Mesothelial cell of epicardium (in vitro differentiated cells): ENCODE results near the gene ARHGEF19. TPM values are rescaled to one million over a fixed set of nuclear protein-coding genes. Genes with fewer than 3 reads are reported as not detected.
A peak's percentile ranks its signal among the peaks of the same experiment; 100 is the strongest.

Experiments used
- DNase-seq, 2 experiments: peaks; one replicate each; pipeline ENCODE4 v3.0.0; 2021; ENCODE audit warnings: low spot score in 2 of 2; ENCODE audit not compliant: unreplicated experiment in 2 of 2
- H3K27ac Mint-ChIP-seq: 2 replicates; pipeline ENCODE4 v1.8.0; 2021; ENCODE audit warnings: mixed read lengths
- H3K27me3 Mint-ChIP-seq: 2 replicates; pipeline ENCODE4 v1.8.0; 2021; ENCODE audit warnings: low read depth, mixed read lengths
- H3K36me3 Mint-ChIP-seq: 2 replicates; pipeline ENCODE4 v1.8.0; 2021; ENCODE audit warnings: mixed read lengths
- H3K4me1 Mint-ChIP-seq: 2 replicates; pipeline ENCODE4 v1.8.0; 2021; ENCODE audit warnings: mixed read lengths
- H3K4me3 Mint-ChIP-seq: 2 replicates; pipeline ENCODE4 v1.8.0; 2021; ENCODE audit warnings: mild to moderate bottlenecking, moderate library complexity, mixed read lengths
- H3K9me3 Mint-ChIP-seq: 2 replicates; pipeline ENCODE4 v1.8.0; 2021; ENCODE audit warnings: mixed read lengths
- total RNA-seq: library from RNA; stranded (reverse); gene quantifications from 3 replicates; pipeline ENCODE4 v1.2.1, GENCODE V29; 2021
- TF ChIP-seq, protein P1 (sequence below): fragments of 200-600 bp; sonication (generic); IDR thresholded peaks from one replicate; pipeline ENCODE4 v1.5.0; 2021; ENCODE audit warnings: antibody characterized with exemption; ENCODE audit not compliant: unreplicated experiment

Gene ARHGEF19
- total RNA-seq, 1 donor from 2014 or later: 86.6 TPM

DNA sequence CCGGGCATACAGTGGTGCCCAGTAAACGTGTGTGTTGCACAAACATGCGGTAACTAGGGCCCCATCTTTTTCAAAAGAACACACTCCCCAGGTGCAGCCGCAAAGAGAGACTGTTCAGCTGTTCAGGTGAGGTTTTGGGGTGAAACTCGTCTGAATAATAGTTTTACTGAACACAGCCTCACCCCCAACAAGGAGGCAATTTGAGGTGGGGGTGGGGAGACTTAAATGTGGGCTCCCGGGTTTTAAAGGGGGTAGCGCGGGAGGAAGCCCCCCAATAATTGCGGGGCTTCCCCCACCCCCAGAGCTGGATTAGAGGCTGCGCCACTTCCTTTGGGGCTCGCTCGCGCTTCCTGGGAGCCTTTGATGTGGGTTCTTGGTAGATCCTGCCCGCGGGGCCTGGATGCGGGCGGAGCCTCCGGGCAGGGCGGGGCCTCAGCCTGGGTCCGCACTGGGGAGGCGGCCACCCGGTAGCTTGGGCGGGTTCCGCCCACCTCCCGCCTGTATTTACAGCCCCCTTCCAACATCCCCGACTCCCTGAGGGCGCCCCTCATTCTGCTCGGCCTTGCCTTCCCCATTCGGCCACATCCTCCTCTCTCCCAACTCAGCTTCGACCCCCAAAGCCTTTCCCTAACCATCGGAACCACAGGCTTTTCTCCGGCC lies 50.2 kb downstream of the ARHGEF19 start:
- TF ChIP-seq, protein P1, sequence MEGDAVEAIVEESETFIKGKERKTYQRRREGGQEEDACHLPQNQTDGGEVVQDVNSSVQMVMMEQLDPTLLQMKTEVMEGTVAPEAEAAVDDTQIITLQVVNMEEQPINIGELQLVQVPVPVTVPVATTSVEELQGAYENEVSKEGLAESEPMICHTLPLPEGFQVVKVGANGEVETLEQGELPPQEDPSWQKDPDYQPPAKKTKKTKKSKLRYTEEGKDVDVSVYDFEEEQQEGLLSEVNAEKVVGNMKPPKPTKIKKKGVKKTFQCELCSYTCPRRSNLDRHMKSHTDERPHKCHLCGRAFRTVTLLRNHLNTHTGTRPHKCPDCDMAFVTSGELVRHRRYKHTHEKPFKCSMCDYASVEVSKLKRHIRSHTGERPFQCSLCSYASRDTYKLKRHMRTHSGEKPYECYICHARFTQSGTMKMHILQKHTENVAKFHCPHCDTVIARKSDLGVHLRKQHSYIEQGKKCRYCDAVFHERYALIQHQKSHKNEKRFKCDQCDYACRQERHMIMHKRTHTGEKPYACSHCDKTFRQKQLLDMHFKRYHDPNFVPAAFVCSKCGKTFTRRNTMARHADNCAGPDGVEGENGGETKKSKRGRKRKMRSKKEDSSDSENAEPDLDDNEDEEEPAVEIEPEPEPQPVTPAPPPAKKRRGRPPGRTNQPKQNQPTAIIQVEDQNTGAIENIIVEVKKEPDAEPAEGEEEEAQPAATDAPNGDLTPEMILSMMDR: no peak
- H3K27ac Mint-ChIP-seq: peak overlapping the region; percentile 10
- no peaks in the 10 kb centered on the region for H3K36me3 Mint-ChIP-seq
- DNase-seq: no peak
- H3K9me3 Mint-ChIP-seq: no peaks in the 10 kb centered on the region
- H3K4me1 Mint-ChIP-seq: peaks cover 50% of the 10 kb centered on the region
- peak overlapping the region; percentile 43 for H3K4me3 Mint-ChIP-seq
- no peaks in the 10 kb centered on the region for H3K27me3 Mint-ChIP-seq

DNA sequence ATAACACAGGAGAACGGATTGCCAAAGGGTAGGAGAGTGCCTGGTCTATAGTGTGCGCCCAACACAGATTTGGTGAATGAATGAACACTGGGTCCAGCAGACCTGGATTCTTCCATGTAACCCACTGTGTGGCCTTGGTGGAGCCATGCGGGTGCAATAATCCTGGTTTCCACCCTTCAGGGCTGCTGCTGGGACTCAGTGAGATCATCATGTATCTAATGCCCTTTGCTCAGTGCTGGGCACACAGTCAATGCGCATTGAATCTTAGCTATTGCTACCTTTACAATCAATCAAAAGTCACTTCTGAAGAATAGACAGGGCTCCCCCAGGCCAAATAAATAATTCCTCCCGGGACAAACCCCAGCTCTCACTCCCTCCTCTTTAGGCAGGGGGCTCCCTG lies 50.7 kb downstream of the ARHGEF19 start:
- Mint-ChIP-seq H3K4me3 (no peak overlapping the region), H3K9me3 (no peaks in the 10 kb centered on the region), H3K27me3 (no peaks in the 10 kb centered on the region), H3K36me3 (no peaks in the 10 kb centered on the region), H3K4me1 (peaks cover 50% of the 10 kb centered on the region), H3K27ac (peak overlapping the region; percentile 10)
- TF ChIP-seq, protein P1: no peak
- no peak for DNase-seq

DNA sequence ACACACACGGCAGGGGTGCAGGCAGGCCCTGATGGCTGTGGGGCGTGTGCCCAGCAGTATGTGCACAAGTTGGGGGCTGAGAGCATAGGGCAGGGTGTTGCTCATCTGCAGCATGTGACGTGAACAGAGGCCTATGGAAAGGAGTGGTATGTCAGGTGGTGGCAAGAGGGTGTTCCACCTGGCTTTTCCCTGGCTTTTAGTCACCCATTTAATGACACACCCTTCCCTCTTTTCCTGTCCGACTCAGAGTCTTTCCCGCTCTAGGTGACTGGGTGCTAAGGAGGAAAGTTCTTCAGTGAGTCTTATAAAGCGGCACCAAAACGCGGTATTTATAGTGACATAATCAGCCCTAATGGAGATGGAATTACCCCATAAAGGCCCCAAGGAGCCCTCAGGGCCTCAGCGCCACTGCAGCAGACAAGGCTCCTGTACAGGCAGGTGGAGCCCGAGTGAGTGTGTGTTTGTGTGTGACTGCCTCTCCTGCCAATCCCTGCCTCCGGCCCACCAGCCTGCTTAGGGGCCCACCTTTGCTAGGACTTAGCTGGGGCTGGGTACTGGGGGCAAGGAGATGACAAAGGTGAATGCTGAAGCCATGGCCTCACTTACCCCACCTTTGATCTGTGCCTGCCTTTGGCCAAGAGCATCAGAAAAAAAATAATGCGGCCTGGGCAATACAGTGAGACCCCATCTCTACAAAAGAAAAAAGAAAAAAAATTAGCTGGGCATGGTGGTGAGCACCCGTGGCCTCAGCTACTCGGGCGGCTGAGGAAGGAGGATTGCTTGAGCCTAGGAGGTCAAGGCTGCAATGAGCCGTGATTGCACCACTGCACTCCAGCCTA lies 53.2 kb downstream of the ARHGEF19 start:
- H3K4me1 Mint-ChIP-seq: peaks cover 36% of the 10 kb centered on the region
- no peak for DNase-seq
- TF ChIP-seq, protein P1: no peak
- peak overlapping the region; percentile 68 for H3K27ac Mint-ChIP-seq
- H3K4me3 Mint-ChIP-seq: no peak overlapping the region
- no peaks in the 10 kb centered on the region for H3K27me3 Mint-ChIP-seq
- H3K9me3 Mint-ChIP-seq: no peaks in the 10 kb centered on the region
- H3K36me3 Mint-ChIP-seq: no peaks in the 10 kb centered on the region

DNA sequence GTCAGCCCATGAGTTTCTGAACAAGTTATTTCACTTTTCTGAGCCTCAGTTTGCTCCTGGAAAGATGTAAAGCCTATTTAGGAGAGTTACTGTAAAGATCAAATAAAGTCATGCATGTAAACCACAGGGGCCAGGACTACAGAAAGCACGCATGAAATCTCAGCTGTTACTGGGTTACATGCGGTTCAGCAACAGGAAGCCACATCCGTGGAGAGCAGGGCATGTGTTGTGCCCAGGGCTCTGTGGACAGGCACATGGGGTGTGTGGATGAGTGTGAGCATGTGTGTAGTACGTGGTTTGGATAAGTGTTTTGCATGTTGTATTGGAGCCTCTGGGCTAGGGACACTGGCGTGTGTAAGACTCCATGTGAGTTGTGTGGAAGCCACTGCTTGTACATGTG lies 54.4 kb downstream of the ARHGEF19 start:
- TF ChIP-seq, protein P1: no peak
- H3K4me1 Mint-ChIP-seq: peaks cover 45% of the 10 kb centered on the region
- H3K27me3 Mint-ChIP-seq: no peaks in the 10 kb centered on the region
- no peak overlapping the region for H3K4me3 Mint-ChIP-seq
- DNase-seq: no peak
- peak overlapping the region; percentile 68 for H3K27ac Mint-ChIP-seq
- no peaks in the 10 kb centered on the region for H3K9me3 Mint-ChIP-seq
- no peaks in the 10 kb centered on the region for H3K36me3 Mint-ChIP-seq

DNA sequence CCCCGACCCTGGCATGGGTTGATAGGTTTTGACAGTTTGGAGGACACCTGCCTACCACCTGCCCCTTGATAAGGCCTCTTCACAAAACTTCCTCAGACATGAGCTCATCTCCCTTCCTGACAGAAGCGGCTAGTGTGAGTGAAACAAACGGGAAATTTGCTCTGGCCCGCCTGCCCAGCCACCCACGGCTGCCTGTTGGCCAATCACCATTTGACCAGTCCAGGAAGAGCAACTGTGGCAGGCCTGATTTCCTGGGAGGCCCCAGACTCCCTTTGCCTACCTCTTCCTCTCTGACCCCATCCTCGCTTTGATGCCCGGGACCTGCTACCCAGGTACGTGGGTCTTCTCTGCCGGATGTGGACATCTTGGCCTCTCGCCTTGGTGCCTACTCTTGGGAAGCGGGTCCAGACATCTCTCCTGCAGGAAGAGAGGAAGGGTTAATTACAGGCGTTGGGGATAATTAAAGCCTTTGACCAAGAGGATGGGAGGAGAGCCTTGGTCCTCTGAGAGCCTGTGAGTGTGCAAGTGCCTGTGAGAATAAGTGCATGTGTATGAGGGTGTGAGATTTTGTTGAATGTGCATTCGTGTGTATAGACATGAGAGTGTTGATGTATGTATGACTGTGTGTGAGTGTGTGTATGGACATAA lies 55.5 kb downstream of the ARHGEF19 start:
- peak overlapping the region; percentile 89 for H3K4me3 Mint-ChIP-seq

More for the DNA sequence above, 55.5 kb downstream of the ARHGEF19 start:
- Mint-ChIP-seq H3K36me3 (no peaks in the 10 kb centered on the region), H3K9me3 (no peaks in the 10 kb centered on the region), H3K27ac (peak overlapping the region; percentile 98), H3K4me1 (peaks cover 51% of the 10 kb centered on the region), H3K27me3 (no peaks in the 10 kb centered on the region)
- TF ChIP-seq, protein P1: no peak
- no peak for DNase-seq
